ENCODE results near the gene SNAPIN. TPM values are rescaled to one million over a fixed set of nuclear protein-coding genes. Genes with fewer than 3 reads are reported as not detected.
A peak's percentile ranks its signal among the peaks of the same experiment; 100 is the strongest.

SNAPIN gene
- total RNA-seq, 2 donors from 2014 or later, result 27.3 to 29.0 TPM

DNA sequence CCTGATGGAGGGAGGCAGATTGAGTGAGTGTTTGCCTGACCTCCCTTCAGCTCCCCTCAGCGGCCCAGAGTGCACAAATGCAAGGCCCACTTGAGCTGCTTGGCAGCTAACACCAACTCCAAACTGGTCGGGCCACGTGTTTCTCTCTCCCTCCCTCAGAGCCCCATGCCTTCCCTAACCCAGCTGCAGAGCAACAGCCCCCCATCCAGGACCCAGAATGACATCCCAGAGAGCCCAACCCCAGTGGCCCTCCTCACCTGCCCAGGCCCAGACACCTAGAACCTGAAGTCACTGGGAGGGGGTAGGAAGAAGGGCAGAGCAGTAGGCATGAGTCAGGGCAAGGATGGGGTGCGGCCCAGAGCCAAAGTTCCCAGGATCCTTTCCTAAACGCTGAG, 41.6 kb upstream of the SNAPIN start:
- ATAC-seq (replicated peaks), result no peak
- H3K27ac Mint-ChIP-seq, result peak overlapping the region; percentile 68

DNA sequence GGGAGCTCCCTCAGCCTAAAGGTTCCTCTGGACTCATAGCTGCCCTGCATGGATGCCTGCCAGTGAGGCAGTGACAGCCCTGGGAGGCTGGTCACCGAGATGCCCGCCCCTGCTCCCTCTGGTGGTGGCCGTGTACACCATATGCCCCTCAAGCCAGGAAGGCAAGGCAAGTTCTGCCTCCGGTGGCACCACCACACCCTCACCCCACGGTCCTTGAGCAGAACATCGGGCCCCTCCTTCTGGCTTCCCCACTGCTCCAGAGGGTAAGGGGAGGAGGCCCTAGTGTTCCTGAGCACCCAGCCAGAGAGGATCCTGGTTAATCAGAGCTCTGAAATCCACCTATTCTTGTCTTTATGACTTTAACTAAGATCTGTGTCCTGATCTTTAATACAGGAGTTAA, 40.8 kb upstream of the SNAPIN start:
- H3K27me3 Mint-ChIP-seq, result no peaks in the 10 kb centered on the region
- ATAC-seq (replicated peaks), result peak; percentile 97
- no peaks in the 10 kb centered on the region for H3K36me3 Mint-ChIP-seq (ENCODE audit: low read depth)
- H3K27ac Mint-ChIP-seq, result peak overlapping the region; percentile 50
- H3K9me3 Mint-ChIP-seq, result no peaks in the 10 kb centered on the region
- H3K4me3 Mint-ChIP-seq, result no peak overlapping the region
- no peaks in the 10 kb centered on the region for H3K4me1 Mint-ChIP-seq

More for the DNA sequence above, 41.6 kb upstream of the SNAPIN start:
- H3K4me3 Mint-ChIP-seq, result no peak overlapping the region
- no peaks in the 10 kb centered on the region for H3K36me3 Mint-ChIP-seq (ENCODE audit: low read depth)
- no peaks in the 10 kb centered on the region for H3K27me3 Mint-ChIP-seq
- no peaks in the 10 kb centered on the region for H3K4me1 Mint-ChIP-seq
- H3K9me3 Mint-ChIP-seq, result no peaks in the 10 kb centered on the region

DNA sequence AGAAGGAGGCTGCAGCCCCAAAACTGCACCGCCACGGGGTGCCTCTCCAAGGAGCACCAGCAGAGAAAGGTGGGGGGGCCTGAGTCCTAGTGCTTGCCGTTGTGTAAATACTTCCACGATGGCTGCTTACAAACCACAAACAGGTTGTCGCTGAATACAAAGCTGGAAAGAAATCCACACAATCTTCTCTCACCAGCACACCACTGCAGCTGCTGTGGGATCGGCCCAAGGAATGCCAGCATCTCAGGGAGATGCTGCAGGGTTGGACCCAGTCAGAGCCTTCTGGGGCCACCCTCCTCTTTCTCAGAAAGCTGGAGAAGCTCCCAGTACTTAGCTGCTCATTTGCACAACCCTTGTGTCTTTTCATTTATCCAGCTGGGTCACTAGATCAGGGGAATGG, 39.3 kb upstream of the SNAPIN start:
- H3K9me3 Mint-ChIP-seq, result no peaks in the 10 kb centered on the region
- H3K4me1 Mint-ChIP-seq, result no peaks in the 10 kb centered on the region
- no peaks in the 10 kb centered on the region for H3K36me3 Mint-ChIP-seq (ENCODE audit: low read depth)
- no peak overlapping the region for H3K27ac Mint-ChIP-seq
- no peaks in the 10 kb centered on the region for H3K27me3 Mint-ChIP-seq
- no peak overlapping the region for H3K4me3 Mint-ChIP-seq
- no peak for ATAC-seq (replicated peaks)

DNA sequence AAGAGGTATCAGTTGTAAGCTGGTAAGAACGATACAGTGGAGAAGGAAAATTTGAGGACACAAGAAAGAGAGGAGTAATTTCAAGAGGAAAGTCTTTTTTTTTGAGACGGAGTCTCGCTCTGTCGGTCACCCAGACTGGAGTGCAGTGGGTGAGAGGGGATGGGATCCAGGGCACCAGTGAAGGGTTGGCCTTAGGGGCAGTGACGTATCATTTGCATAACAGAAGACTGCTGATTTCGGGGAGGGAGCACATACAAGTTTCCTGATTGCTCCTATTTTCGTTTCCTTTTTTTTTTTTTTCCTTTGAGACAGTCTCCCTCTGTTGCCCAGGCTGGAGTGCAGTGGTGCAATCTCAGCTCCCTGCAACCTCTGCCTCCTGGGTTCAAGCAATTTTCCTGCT, 35.4 kb upstream of the SNAPIN start:
- H3K36me3 Mint-ChIP-seq (ENCODE audit: low read depth), result no peaks in the 10 kb centered on the region
- no peaks in the 10 kb centered on the region for H3K9me3 Mint-ChIP-seq
- peaks cover 4% of the 10 kb centered on the region for H3K4me1 Mint-ChIP-seq
- ATAC-seq (replicated peaks), result no peak
- no peaks in the 10 kb centered on the region for H3K27me3 Mint-ChIP-seq
- no peak overlapping the region for H3K4me3 Mint-ChIP-seq
- no peak overlapping the region for H3K27ac Mint-ChIP-seq

DNA sequence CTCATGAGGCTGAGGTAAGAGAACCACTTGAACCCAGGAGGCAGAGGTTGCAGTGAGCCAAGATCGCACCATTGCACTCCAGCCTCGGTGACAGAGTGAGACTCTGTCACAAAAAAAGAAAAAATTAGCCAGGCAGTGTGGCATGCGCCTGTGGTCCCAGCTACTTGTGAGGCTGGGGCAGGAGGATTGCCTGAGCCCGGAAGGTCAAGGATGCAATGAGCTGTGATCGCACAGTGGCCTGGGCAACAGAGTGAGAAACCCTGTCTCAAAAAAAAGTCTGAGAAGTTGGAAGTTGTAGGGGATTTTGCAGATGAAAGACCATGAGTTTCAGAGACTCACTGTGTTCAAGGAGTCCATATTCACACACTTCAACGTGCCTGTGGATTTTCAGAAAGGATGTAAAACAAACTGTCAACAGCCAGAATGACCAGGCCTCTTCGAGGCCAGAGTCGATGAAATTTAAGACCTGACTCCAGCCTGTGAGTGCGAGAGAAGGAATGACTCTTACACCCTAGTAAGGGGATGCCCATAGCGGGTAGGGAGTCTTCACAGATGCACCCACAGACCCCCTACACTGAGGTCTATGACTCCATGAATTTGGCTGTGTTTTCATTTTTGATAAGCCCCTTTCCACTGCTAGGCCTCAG, 33.4 kb upstream of the SNAPIN start:
- H3K27me3 Mint-ChIP-seq, result no peaks in the 10 kb centered on the region
- H3K4me3 Mint-ChIP-seq, result no peak overlapping the region
- H3K4me1 Mint-ChIP-seq, result peaks cover 4% of the 10 kb centered on the region

DNA sequence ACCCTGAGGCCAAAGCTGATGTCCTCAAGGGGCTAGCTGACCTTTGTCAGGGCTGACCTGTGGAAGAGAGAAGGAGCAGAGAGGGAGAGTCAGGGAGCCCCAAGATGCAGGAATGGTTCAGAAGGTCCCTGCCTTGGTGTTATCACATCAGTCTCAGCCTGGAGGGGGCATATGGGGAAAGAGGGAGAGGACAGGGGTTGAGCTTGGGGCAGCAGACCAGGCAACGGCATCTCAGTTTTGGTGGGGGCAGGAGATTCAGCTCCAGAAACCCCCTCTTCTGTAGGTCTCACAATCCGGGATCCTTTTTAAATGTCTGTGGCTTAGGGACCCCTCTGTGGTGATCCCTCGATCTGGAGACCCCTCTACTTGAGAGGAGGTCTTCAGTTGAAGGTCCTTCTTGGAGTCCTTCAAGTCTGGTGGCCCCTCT, 32.0 kb upstream of the SNAPIN start:
- Mint-ChIP-seq H3K27me3 (no peaks in the 10 kb centered on the region), H3K4me1 (peaks cover 10% of the 10 kb centered on the region), H3K9me3 (no peaks in the 10 kb centered on the region), H3K4me3 (no peak overlapping the region), H3K36me3 (ENCODE audit: low read depth) (no peaks in the 10 kb centered on the region), H3K27ac (peak overlapping the region; percentile 28)
- ATAC-seq (replicated peaks), result no peak

More for the DNA sequence above, 33.4 kb upstream of the SNAPIN start:
- no peaks in the 10 kb centered on the region for H3K36me3 Mint-ChIP-seq (ENCODE audit: low read depth)
- no peak for ATAC-seq (replicated peaks)
- H3K9me3 Mint-ChIP-seq, result no peaks in the 10 kb centered on the region
- H3K27ac Mint-ChIP-seq, result no peak overlapping the region

DNA sequence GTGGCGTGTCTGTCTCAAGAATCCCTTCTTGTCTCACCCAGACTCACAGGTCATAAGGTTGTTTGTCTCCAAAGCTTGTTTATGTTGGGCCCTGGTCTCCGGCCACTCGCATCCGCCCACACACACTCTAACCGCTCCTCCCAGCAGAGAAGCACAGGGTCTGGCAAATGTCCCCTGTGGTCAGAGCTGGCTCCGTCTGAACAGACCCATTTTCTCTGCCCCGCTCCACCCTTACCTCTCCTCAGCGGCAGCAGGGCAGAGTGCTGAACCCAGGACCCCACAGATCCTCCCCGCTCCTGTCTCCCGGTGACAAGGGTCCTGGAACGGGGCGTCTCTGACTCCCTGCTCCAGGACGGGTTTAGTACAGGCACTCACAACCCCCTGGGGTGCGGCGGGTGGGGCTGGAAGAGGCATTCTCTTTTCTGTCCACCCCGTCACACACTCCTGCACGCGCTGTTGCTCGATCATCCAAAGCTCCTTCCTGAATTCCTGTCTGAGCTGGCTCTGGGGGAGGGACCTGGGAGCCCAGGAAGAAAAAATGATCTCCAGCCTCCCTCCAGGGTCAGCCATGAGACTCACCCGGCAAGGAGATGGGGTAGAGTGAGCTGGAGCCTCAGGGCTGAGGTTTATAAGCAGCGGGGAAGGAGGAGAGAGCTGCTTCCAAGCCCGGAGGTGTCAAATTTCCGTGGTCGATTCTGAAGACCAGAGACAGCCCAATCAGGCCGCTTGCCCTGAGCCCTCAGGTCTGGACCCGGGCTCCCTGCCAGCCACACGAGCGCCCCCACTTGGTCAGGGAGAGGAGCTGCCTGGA, 31.4 kb upstream of the SNAPIN start, which contains the start of gene S100A13:
TSS of gene S100A13 (minus strand) at position 602 of the 811 bp plus-strand sequence. CDS start 1,033 bp downstream, outside the sequence.
- H3K4me1 Mint-ChIP-seq, result peaks cover 15% of the 10 kb centered on the region
- peak within 1 kb of the TSS; percentile 28 for H3K27ac Mint-ChIP-seq
- ATAC-seq (replicated peaks), result no peak

DNA sequence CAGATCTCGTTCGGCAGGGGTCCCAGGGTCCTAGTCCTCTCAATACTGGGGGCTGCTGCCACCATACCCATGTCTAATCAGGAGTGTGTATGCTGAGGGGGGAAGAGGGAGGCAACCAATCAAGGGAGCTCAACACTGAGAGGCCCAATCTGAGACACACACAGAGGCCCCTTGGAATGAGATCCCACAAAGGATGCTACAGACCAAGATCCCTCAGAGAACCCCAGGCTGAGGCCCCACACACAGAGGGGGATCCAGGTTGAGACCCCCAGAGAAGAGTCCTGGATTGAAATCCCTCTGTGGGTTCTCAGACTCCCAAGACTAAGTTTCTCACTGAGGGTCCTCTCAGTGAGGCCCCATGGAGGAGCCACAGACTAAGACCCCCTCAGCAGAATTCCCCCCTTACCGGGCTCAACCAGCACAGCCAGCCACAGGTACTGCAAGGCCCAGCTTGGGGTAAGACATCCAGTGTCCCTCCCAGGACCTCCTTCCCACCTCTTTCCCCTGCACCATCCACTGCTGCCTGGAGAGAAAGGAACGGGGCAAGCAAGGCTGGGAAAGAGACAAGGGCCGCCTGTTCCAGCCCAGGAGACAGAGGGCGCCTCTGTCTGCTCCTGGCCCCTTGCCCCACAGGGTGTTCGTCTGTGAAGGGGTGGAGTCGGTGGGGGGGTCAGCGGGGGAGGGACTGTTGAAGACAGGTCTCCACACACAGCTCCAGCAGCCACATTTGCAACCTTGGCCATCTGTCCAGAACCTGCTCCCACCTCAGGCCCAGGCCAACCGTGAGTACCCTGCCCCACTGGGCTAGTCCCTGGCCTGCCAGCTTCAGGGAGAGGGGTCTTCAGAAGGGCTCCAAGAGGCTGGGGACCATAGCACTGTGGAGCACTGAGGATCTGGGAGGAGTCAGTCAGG, 30.5 kb upstream of the SNAPIN start, which contains the start of gene S100A1:
TSS of gene S100A1 (plus strand) at position 720 of the 912 bp plus-strand sequence. CDS start 2,088 bp downstream, outside the sequence.
- no peaks in the 10 kb centered on the region for H3K36me3 Mint-ChIP-seq (ENCODE audit: low read depth)
- H3K4me1 Mint-ChIP-seq, result peaks cover 20% of the 10 kb centered on the region
- H3K9me3 Mint-ChIP-seq, result no peaks in the 10 kb centered on the region
- no peaks in the 10 kb centered on the region for H3K27me3 Mint-ChIP-seq
- peak within 1 kb of the TSS; percentile 78 for H3K27ac Mint-ChIP-seq
- H3K4me3 Mint-ChIP-seq, result no peak within 1 kb of the TSS
- ATAC-seq (replicated peaks), result no peak

More for the DNA sequence above, 31.4 kb upstream of the SNAPIN start, which contains the start of gene S100A13:
- no peaks in the 10 kb centered on the region for H3K27me3 Mint-ChIP-seq
- H3K36me3 Mint-ChIP-seq (ENCODE audit: low read depth), result no peaks in the 10 kb centered on the region
- H3K9me3 Mint-ChIP-seq, result no peaks in the 10 kb centered on the region
- H3K4me3 Mint-ChIP-seq, result no peak within 1 kb of the TSS

DNA sequence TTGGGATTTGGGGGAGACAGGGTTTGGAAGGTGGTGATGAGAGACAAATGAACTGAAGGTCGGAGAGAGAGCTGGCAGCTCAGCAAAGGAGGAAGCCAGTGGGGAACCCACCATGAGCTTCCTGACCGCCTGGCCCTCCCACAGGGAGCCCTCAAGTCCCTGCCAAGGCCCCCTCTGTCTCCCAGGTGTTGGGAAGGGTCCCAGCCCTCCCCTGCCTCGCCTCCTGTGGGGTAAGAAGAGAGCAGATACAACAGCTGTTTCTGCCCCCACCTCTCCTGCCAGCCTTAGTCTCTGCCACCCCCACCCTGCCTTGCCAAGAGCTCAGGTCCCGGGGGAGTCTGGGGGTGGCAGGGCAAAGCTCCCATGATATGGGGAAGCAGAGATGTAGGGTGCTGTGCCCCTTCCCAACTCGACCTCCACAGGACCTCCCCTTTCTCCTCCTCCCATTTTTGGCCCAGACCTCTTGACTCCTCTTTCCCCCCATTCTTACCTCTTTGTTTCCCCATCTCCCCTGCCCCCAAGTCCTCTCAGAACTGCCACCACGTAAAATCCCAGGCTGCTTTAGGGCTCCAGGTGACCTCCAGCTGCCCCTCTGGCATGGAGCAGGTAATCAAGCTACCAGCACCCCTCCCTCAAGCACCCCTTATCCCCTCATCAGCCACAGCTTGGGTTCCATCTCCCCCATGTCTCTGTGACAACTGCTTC, 29.7 kb upstream of the SNAPIN start:
- H3K4me3 Mint-ChIP-seq, result no peak overlapping the region
- peaks cover 2% of the 10 kb centered on the region for H3K36me3 Mint-ChIP-seq (ENCODE audit: low read depth)
- H3K27me3 Mint-ChIP-seq, result no peaks in the 10 kb centered on the region
- H3K4me1 Mint-ChIP-seq, result peaks cover 24% of the 10 kb centered on the region
- H3K9me3 Mint-ChIP-seq, result no peaks in the 10 kb centered on the region
- no peak for ATAC-seq (replicated peaks)
- H3K27ac Mint-ChIP-seq, result peak overlapping the region; percentile 78

DNA sequence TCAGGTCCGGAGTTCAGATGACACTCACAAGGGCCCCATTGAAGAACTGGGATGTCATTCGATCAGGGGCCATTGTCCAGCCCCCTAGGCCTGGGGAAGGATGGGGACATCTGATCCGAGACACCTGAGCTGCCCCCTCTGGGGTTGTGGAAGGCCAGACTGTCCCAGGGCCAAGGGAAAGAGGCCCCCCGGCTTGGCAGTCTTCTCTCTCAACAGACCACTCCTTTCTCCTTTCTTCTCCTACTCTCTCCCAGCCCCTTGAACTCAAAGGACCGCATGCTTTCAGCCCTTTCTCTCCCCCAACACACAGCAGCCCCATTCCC, 29.2 kb upstream of the SNAPIN start:
- H3K27me3 Mint-ChIP-seq, result no peaks in the 10 kb centered on the region
- no peaks in the 10 kb centered on the region for H3K9me3 Mint-ChIP-seq
- H3K27ac Mint-ChIP-seq, result peak overlapping the region; percentile 78
- peaks cover 7% of the 10 kb centered on the region for H3K36me3 Mint-ChIP-seq (ENCODE audit: low read depth)
- no peak for ATAC-seq (replicated peaks)
- peaks cover 24% of the 10 kb centered on the region for H3K4me1 Mint-ChIP-seq
- H3K4me3 Mint-ChIP-seq, result no peak overlapping the region

DNA sequence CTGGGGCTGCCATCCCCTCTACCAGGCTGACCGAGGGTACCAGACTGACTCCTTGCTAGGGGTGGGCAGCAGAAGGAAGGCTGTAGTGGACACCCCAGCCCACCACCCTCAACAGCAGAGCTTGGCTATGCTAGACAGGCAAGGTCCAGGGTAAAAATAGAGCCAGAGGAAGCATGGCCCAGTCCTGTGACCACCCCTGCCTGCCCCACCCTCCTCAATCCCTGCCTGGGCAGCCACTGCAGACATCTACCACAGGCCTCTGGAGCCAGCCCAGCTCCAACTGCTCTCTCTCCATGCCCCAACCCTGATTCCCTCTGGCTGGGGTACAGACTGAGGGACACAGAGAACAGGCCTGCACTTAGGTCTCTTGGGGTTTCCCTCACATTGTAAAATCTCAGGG, 28.5 kb upstream of the SNAPIN start:
- peaks cover 24% of the 10 kb centered on the region for H3K4me1 Mint-ChIP-seq
- H3K27me3 Mint-ChIP-seq, result no peaks in the 10 kb centered on the region
- no peak overlapping the region for H3K4me3 Mint-ChIP-seq
- ATAC-seq (replicated peaks), result no peak
- no peaks in the 10 kb centered on the region for H3K9me3 Mint-ChIP-seq
- peaks cover 14% of the 10 kb centered on the region for H3K36me3 Mint-ChIP-seq (ENCODE audit: low read depth)
- peak overlapping the region; percentile 78 for H3K27ac Mint-ChIP-seq

DNA sequence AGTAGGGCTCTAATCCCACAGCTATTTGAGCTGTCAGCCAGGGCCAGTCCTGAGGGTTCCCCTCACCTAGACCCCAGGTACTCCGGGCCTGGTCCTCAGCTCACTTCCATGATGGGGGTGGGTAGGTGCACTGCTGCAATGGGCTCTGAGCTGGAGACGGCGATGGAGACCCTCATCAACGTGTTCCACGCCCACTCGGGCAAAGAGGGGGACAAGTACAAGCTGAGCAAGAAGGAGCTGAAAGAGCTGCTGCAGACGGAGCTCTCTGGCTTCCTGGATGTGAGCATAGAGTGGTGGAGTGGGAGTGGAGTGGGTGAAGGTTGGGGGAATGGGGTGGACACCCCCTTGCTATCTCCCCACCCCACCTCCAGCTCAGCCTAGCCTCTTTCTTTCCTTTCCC, 28.1 kb upstream of the SNAPIN start:
- H3K9me3 Mint-ChIP-seq, result no peaks in the 10 kb centered on the region
- peak overlapping the region; percentile 39 for H3K27ac Mint-ChIP-seq

DNA sequence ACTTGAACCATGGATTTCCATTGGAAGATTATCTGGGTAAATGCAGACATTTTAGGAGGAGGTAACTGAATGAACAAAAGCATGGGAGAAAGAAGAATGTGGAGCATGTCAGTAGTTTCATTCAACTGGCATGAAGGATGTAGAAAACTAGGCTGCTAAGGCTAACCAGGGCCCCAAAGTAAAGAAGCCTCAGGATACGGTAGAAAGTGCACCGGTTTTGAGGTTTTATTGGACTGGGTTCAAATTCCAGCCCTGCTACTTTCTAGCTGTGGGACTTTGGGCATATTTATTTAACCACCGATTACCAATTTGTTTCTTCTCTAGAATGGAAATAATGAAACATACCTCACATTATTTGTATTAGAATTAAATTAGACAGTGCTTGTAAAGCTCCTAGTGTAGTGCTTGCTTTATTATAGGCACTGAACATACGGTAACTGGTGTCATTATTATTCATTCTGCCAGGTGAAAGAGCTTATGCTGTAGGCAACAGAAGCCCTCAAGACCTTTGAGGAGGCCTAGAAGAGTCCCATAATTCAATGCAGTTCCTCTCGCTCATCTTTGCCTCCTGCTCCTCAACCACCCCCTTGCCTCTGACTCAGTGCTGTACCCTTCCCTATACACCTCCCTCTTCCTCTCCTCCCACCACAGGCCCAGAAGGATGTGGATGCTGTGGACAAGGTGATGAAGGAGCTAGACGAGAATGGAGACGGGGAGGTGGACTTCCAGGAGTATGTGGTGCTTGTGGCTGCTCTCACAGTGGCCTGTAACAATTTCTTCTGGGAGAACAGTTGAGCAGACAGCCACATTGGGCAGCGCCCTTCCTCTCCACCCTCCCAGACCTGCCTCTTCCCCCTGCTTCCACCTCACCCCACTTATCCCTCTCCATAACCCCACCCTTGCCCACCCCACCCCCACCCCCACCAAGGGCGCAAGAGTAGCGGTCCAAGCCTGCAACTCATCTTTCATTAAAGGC, 27.2 kb upstream of the SNAPIN start:
- Mint-ChIP-seq H3K9me3 (no peaks in the 10 kb centered on the region), H3K27ac (peak overlapping the region; percentile 39), H3K36me3 (ENCODE audit: low read depth) (peaks cover 28% of the 10 kb centered on the region), H3K27me3 (no peaks in the 10 kb centered on the region), H3K4me1 (peaks cover 24% of the 10 kb centered on the region), H3K4me3 (peak overlapping the region; percentile 20)
- peak; percentile 13 for ATAC-seq (replicated peaks)

More for the DNA sequence above, 28.1 kb upstream of the SNAPIN start:
- H3K36me3 Mint-ChIP-seq (ENCODE audit: low read depth), result peaks cover 18% of the 10 kb centered on the region
- peaks cover 24% of the 10 kb centered on the region for H3K4me1 Mint-ChIP-seq
- peak overlapping the region; percentile 20 for H3K4me3 Mint-ChIP-seq
- ATAC-seq (replicated peaks), result no peak
- no peaks in the 10 kb centered on the region for H3K27me3 Mint-ChIP-seq

Data from activated T-helper 17 cell treated with anti-CD3 and anti-CD28 coated beads, Interleukin-2, amount 50 U/mL, for 72 hours (primary cell).